Kidney tubule cell (primary cell): ENCODE measurements around the gene THOC1.

Experiments
- DNase-seq: peaks from one replicate; pipeline ENCODE4 v3.0.0-alpha.2; 2018; ENCODE audit warnings: low spot score

The THOC1 gene

DNA sequence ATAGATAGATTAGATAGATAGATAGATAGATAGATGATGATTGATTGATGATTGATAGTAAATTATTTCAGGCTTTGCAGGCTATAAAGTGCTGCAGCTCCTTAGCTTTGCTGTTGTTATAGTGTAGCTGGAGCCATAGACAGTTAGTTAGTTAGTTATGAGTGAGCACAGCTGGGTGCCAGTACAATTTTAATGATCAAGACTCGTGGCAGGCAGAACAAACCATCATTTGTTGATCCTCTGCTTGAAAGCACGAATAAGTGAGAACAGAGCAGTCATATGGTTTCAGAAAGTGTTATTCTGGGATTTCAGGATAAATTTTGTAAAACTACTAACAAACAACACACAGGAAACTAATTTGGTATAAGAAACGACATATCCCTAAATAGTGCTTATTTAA, 53.9 kb downstream of the THOC1 start:
- DNase-seq = no peak

DNA sequence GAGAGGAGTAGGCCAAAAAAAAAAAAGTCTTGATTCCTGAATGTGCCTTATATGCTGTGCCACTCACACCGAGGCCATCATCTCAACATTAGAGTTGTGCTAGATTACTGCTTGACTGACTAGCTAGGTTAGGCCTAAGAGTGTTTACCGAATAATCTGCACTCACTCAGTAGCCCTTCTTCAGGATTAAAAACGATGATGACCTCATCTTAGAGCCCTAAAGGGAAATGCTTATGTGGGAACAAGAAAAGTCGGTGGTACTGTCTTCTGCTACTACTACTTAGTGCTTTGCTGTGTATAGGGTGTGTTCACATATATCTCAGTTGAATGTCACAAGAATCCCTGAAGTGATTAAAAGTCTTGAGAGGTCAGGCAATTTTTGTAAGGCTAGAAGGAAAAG, 54.3 kb downstream of the THOC1 start:
- DNase-seq = no peak

DNA sequence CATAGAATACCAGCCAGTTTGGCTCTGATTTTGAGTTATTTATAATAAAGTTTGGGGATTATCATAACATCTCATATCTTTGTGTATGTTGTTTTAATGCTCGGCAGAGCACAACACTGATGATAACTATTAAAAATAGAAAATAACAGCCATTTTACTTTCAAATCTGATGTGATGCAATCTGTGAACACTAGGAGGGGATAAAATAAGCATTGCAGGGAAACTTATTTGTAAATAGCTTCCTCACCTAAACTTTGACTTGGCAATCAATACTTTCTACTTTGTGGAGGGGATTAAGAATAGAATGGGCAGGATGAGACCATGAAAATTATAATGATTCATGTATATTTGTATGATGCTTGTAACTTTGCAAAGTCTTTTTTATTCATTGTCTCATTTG, 55.1 kb downstream of the THOC1 start:
- no peak for DNase-seq

DNA sequence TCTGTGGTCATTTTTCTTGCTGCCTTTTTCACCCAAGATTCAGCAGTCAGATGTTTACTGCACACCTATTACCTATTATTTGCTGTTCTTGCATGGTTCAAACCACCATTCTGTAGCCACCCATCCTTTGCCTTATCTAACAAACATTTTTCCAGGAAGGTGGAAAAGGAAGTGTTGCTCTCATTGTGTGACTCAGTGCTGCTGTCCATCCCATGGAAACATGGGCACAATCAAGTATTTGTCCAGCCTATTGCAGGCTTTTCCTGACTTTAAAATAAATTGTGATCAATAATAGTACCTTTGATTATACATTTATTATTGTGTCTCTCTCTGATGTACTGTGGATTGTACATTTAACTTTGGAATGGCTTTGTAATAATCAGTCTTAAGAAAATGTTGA, 56.3 kb downstream of the THOC1 start:
- peak; percentile 26 for DNase-seq

DNA sequence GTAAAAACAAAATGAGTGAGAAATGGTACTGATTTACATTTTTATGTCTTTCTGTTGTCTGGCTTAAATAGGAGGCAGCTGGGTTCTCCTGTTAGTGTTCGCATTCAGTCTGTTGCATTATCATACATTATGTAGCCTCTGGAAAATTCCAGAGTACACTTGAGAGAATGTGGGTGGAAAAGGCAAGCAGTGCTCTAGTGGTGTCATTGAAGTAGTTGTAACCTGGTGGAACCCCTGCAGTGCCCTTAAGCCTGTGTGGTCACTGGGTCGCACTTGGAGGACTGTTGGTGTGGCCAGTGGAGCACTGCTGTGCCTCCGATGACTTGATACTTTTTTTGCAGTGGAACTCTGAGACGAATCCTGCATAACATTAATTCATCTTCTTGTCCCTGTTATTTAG, 57.1 kb downstream of the THOC1 start:
- no peak for DNase-seq

DNA sequence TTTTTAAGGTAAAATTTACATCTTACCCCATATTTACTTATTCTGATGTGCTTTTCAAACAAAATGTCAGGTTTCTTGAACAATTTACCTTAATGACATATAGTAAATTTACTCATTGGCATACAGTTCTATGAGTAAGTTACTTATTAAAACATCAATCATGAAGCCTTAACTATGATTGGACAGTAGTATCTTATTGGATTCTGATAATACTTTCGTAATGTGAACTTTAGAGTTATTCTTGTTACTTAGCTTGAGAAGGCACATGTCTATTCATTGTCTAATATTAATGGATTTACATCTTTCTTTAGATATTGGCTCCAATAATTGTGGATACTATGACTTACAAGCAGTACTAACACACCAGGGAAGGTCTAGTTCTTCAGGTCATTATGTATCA, 57.8 kb downstream of the THOC1 start:
- DNase-seq = no peak

DNA sequence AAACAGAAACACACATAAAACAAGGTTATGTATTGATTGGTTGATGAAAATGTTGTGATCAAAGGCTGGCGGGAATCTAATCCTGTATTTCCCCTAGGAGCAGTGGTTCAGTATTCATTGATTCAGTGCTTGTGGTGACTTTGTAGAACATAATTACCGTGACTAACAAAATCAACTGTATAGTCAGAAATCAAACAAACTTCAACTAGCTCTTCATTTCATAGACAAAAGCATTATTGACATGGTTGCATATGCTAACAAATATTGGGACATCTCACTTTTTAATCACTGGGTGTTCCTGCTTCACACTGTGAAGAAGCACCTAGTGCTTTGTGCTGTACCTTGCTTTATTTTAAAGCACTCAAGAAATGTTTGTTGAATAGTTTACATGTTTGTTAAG, 68.1 kb downstream of the THOC1 start:
- DNase-seq = no peak

DNA sequence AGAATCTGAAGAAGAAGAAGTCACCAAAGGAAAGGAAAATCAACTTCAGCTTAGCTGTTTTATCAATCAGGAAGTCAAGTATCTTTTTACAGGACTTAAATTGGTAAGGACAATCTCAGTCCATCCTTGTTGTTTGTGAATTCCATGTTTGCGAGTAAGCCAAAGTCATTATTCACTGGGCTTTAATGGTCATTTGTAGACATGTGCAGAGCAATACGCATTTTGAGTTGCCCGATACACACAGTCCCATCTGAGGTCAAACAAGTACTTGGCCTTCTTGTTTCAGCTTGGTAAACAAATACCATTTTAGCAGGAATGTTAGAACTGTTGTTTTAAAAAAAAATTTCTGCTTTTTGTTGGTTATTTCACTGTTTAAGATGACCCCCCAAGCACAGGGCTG, 68.6 kb downstream of the THOC1 start:
- DNase-seq = no peak

DNA sequence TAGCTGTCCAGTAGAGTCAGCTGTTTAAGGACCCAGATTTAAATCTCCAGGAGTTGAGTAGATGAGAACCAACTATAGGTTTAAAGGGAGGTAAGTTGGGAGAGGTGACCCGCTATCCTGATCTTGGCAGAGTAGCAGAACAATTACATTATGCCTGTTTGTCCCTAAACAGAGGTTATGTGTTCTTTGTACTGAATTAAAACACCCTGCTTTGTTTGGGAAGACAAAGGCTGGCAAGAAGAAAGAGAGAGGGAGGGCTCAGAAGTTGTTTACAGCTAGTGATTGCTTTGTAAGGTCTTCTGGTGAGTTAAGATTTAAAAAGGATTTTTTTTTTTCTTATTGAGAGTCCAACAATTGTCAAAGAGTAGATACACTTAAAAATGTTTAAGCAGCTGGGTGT, 72.2 kb downstream of the THOC1 start:
- DNase-seq = no peak

DNA sequence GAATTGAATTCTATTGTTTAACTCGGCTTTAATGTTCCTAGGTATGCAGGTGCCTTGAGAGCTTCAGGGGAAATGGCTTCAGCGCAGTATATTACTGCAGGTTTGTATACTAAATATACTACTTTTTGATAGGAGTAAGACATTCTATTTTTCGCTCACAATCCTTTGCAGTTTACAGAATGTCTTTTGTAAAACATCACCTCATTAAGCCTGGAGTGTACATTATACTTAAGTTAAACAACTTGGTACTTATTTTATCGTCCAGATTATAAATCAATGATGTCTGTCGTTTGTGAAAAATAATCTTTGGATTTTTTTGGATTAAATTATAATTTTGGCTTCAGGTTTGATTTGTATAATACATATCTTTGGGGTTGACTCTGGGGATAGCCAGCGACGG, 75.0 kb downstream of the THOC1 start:
- DNase-seq = no peak

DNA sequence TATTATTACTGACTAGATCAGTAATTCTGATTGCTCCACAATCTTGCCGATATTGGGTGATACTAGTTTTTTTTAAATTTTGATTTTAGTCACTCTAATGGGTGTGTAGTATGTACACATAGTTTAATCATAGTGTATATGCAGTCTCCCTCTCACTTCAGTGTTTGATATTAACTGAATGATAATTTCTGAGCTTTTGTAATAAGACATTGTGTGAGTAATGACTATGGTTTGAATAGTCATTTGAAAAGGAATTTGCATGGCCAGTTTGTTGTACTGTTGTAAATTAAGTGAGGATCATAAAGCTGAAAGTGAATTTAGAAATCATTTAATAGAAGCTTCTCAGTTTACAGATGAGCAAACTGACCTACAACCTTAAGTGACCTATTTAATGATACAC, 76.1 kb downstream of the THOC1 start:
- DNase-seq = no peak

DNA sequence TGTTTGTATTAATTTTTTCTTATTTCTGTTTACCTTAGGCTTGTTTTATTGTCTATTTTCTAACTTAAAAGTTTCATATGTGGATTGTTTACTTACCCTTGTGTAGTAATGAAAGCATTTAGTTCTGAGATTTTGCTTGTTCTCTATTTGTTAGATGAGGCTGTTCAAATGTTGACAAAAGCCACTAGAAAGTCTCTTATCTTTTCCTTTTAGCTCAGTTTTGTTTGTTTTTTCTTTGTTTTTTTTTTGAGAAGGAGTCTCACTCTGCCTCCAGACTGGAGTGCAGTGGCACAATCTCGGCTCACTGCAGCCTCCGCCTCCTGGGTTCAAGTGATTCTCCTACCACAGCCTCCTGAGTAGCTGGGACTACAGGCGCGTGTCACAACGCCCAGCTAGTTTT, 78.6 kb downstream of the THOC1 start:
- DNase-seq = no peak

DNA sequence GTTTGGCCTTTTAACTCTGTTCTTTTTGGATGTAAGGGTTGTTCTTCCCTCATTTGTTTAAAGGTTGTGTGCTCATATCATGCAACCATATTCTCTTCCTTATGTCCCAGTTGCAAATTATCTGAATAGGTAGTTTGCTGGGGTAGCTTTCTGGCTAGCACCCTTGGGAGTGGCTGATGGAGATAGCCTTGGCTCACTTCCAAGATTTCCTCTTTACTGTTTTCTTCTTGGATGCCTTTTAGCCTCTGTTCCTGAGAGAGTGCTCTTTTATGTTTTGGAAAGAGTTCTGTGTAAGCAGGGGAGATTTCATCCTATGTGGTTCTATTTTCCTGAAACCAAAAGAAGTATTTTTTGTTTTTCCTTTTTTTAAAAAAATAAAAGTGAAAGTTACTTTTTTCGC, 84.1 kb downstream of the THOC1 start:
- DNase-seq = no peak

DNA sequence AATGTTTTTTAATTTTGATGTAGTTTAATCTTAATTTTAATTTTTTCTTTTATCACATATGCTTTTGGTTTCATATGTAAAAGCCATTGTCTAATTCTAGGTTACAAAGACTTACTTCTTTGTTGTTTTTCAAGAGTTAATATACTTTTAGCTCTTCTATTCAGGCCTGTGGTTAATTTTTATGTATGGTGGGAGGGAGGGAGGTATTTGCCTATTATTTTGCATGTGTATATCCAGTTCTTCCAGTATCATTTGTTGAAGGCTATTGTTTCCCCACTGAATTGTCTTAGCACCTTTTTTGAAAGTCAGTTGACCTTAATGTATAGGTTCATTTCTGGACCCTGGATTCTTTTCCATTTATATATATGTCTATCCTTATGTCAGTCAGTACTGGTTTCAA, 86.1 kb downstream of the THOC1 start:
- no peak for DNase-seq

DNA sequence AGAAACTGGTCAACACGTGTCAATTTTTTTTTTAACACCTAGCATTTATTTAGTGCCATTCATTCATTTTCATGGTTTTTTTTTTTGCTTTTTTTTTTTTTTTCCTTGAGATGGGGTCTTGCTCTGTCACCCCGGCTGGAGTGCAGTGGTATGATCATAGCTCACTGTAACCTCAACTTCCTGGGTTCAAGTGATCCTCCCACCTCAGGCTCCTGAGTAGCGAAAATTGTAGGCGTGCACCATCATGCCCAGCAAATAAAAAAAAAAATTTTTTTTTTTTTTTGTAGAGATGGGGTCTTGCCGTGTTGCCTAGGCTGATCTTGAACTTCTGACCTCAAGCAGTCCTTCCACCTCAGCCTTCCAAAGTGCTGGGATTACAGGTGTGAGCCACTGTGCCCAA, 88.3 kb downstream of the THOC1 start:
- no peak for DNase-seq

DNA sequence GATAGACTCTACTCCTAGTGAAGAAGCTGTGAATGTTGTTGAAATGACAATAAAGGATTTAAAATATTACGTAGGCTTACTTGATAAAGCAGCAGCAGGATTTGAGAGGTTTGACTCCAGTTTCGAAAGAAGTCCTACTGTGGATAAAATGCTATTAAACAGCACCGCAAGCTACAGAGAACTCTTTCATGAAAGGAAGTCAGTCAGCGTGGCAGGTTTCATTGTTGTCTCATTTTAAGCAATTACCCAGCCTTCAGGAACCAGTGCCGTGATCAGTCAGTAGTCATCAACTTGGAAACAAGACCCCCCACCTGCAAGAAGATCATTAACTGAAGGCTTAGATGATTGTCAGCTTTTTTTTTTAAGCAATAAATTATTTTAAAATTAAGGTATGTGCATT, 95.5 kb downstream of the THOC1 start:
- no peak for DNase-seq
